AG09309 (cell line): ENCODE measurements around the gene EPN3.

Experiments used
- DNase-seq: peaks from one replicate; pipeline ENCODE4 v3.0.0-alpha.2; 2010; ENCODE audit warnings: low read depth
- H3K4me3 ChIP-seq: 2 replicates; pipeline ENCODE4 v1.5.1; 2011; ENCODE audit warnings: mild to moderate bottlenecking, low read depth, low read length, moderate library complexity; ENCODE audit not compliant: control insufficient read depth
- CTCF ChIP-seq: IDR thresholded peaks from 2 replicates; pipeline ENCODE4 v1.5.1; 2011; ENCODE audit warnings: mild to moderate bottlenecking, low read depth, low read length, inconsistent platforms; ENCODE audit not compliant: insufficient read depth, control insufficient read depth; ENCODE audit errors: missing control alignments

The EPN3 gene

DNA sequence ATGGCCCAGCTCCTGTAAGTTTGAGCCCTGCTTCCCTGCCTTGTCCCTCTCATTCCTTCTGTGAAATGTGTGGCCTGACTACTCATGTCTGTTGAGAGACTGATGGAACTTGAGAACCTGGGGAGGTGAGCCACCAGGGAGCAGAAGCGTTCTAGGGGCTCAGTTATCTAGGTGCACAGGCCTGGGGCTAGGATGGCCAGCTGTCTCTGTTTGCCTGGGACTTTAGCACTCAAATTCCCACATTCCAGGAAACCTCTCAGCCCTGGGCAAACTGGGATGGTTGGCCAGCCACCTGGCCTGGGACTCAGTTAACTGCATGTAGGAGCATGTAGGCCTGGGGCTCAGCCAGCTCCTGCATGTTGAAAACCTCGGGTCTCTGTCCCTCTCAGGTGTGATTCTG lies 9.3 kb upstream of the EPN3 start:
- no peak for TF ChIP-seq CTCF
- no peak for DNase-seq
- no peak overlapping the region for H3K4me3 ChIP-seq

- no peak for TF ChIP-seq CTCF
- no peak overlapping the region for H3K4me3 ChIP-seq
- no peak for DNase-seq
Observed at GRCh38 chr17:50524838-50525237, 7.7 kb upstream of the EPN3 start.

- no peak for TF ChIP-seq CTCF
- no peak for DNase-seq
- H3K4me3 ChIP-seq = no peak overlapping the region
Observed at GRCh38 chr17:50527155-50527762, 5.3 kb upstream of the EPN3 start.

GRCh38 chr17:50527949-50528474 lies 4.5 kb upstream of the EPN3 start:
- DNase-seq = no peak
- TF ChIP-seq CTCF = no peak
- no peak overlapping the region for H3K4me3 ChIP-seq

GRCh38 chr17:50529849-50530248 lies 2.7 kb upstream of the EPN3 start:
- DNase-seq = no peak
- no peak for TF ChIP-seq CTCF
- H3K4me3 ChIP-seq = no peak overlapping the region

DNA sequence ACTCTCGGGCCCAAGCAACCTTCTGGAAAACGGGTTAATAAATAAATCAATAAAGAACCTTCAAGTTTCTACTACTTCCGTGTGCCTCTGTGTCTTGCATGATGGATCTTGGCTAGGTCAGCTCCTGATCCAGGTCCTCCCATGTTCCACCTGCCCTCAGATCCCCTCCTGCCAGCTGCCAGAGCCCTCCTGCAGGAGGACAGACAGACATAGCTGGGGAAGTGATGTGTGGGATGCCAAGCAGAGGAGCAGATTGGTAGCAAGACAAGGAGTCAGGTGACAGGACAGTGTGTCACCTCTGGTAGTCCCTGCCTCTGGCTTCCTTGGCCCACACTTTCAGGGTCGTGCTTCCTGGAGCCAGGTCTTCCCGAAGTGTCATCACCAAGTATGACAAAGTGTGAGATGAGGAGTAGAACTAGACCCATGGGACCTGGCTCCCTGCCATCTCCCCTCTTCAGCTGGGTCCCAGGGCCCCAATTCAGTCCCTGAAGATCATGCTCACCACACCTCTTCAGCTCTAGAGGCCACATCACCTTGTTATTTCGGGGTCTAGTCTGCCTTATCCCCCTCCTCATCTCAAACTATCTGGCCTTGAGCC lies 1.0 kb upstream of the EPN3 start:
- no peak for DNase-seq
- H3K4me3 ChIP-seq = no peak overlapping the region
- no peak for TF ChIP-seq CTCF
